Ascending aorta (tissue), 2 donors: ENCODE measurements around the gene ETFBKMT. TPM values are rescaled to one million over a fixed set of nuclear protein-coding genes. Genes with fewer than 3 reads are reported as not detected.

Source experiments
- DNase-seq, 2 donors: peaks; one replicate each; pipeline ENCODE4 v3.0.0-alpha.2; 2019; ENCODE audit warnings: low spot score in 2 of 2
- H3K27ac ChIP-seq, 2 donors: fragments of 200-600 bp; sonication (generic); one replicate each; pipeline ENCODE4 v1.5.1; 2016 to 2017; ENCODE audit warnings: mild to moderate bottlenecking in 1 of 2
- H3K27me3 ChIP-seq: fragments of 200-600 bp; sonication (generic); one replicate; pipeline ENCODE4 v1.5.1; 2017
- H3K36me3 ChIP-seq, 2 donors: fragments of 200-600 bp; sonication (generic); one replicate each; pipeline ENCODE4 v1.5.1; 2016
- H3K4me1 ChIP-seq, 2 donors: fragments of 200-600 bp; sonication (generic); one replicate each; pipeline ENCODE4 v1.5.1; 2016 to 2017; ENCODE audit warnings: mild to moderate bottlenecking in 1 of 2
- H3K4me3 ChIP-seq, 2 donors: fragments of 200-600 bp; sonication (generic); one replicate each; pipeline ENCODE4 v1.5.1; 2016 to 2017; ENCODE audit warnings: mild to moderate bottlenecking in 1 of 2
- H3K9me3 ChIP-seq, 2 donors: fragments of 200-600 bp; sonication (generic); one replicate each; pipeline ENCODE4 v1.5.1; 2016
- CTCF ChIP-seq, 3 experiments: fragments of 200-600 bp in 2 of 3; fragments of 450-650 bp in 1 of 3; sonication (generic) in 2 of 3; IDR thresholded peaks; one replicate each; pipeline ENCODE4 v1.5.1; 2016 to 2019; ENCODE audit warnings: antibody characterized with exemption in 3 of 3, mild to moderate bottlenecking in 1 of 3, moderate library complexity in 1 of 3
- intact Hi-C: fragments of 100-400 bp; cut with DNase I; formaldehyde crosslinking; loops from one replicate; pipeline ENCODE4 v1.15.1; 2023
- total RNA-seq: library from RNA; depleted of rRNA; stranded (reverse); fragments of >200 nt; gene quantifications from one replicate; pipeline ENCODE4 v1.1.0, GENCODE V29; 2016

The ETFBKMT gene
- total RNA-seq, 1 donor from 2014 or later = 0.64 TPM

- intact Hi-C loops = no loop called here
- TF ChIP-seq CTCF (IDR thresholded peaks at IDR 0.05) = no peak
- H3K27me3 ChIP-seq = no peaks in the 10 kb centered on the region
- no peaks in the 10 kb centered on the region for H3K4me1 ChIP-seq
- DNase-seq = no peak
- H3K36me3 ChIP-seq = peaks cover 20 to 36% of the 10 kb centered on the region in 2 donors
- no peak overlapping the region for H3K27ac ChIP-seq
- H3K4me3 ChIP-seq = no peak overlapping the region
- peaks cover 5 to 51% of the 10 kb centered on the region in 2 donors for H3K9me3 ChIP-seq
These were observed 63.1 kb downstream of the ETFBKMT start for GRCh38 chr12:31722580-31722979.

Other genes with a start within 250 kb of the ETFBKMT start
- 4.7 TPM for gene DENND5B, start 68.6 kb upstream of the ETFBKMT start, total RNA-seq
- gene AMN1, start 69.3 kb downstream of the ETFBKMT start, total RNA-seq = 0.75 TPM